HAP-1 (cell line): ENCODE data around the gene PROM1.

Experiments
- DNase-seq, 2 experiments: peaks; one replicate each; pipeline ENCODE4 v3.0.0-alpha.2; 2016 to 2020; ENCODE audit warnings: low spot score in 2 of 2
- H3K27me3 ChIP-seq: fragments of 250-450 bp; sonication (Bioruptor Pico); 2 replicates; pipeline ENCODE4 v1.5.1; 2020; ENCODE audit warnings: low read depth, mild to moderate bottlenecking, moderate library complexity
- H3K36me3 ChIP-seq: fragments of 250-450 bp; sonication (Bioruptor Pico); replicated peaks from 2 replicates; pipeline ENCODE4 v1.5.1; 2020; ENCODE audit warnings: mild to moderate bottlenecking
- H3K4me1 ChIP-seq: fragments of 250-450 bp; sonication (Bioruptor Pico); 2 replicates; pipeline ENCODE4 v1.5.1; 2020; ENCODE audit warnings: mild to moderate bottlenecking
- H3K4me3 ChIP-seq: fragments of 250-450 bp; sonication (Bioruptor Pico); 2 replicates; pipeline ENCODE4 v1.5.1; 2020; ENCODE audit warnings: mild to moderate bottlenecking, moderate library complexity
- H3K9me3 ChIP-seq: fragments of 250-450 bp; sonication (Bioruptor Pico); 2 replicates; pipeline ENCODE4 v1.5.1; 2020; ENCODE audit warnings: mild to moderate bottlenecking, moderate library complexity
- in situ Hi-C: fragments of 300-500 bp; cut with MboI; formaldehyde crosslinking; loops from 3 replicates; pipeline ENCODE4 v1.14.3; 2020; ENCODE audit warnings: low sequenced_read_pairs, inconsistent platforms, mixed read lengths

Gene PROM1

GRCh38 chr4:15945516-15945915 is 138.3 kb downstream of the PROM1 start:
- Histone ChIP-seq H3K27me3 (peaks cover 3% of the 10 kb centered on the region; the same call in 1 of the 2 replicates), H3K4me3 (no peak overlapping the region), H3K36me3 (no peaks in the 10 kb centered on the region), H3K9me3 (no peaks in the 10 kb centered on the region), H3K4me1 (no peaks in the 10 kb centered on the region)
- in situ Hi-C loops = no loop called here
- DNase-seq = no peak

- in situ Hi-C loops = no loop called here
Measured at GRCh38 chr4:15944895-15945294, 138.9 kb downstream of the PROM1 start.

GRCh38 chr4:15942283-15942682 is 141.5 kb downstream of the PROM1 start:
- no peak for DNase-seq
- no peak overlapping the region for H3K4me3 ChIP-seq
- H3K4me1 ChIP-seq = no peaks in the 10 kb centered on the region
- in situ Hi-C loops = no loop called here
- H3K36me3 ChIP-seq = no peaks in the 10 kb centered on the region
- H3K27me3 ChIP-seq = peaks cover 7% of the 10 kb centered on the region; the same call in 1 of the 2 replicates
- H3K9me3 ChIP-seq = no peaks in the 10 kb centered on the region

More at GRCh38 chr4:15944895-15945294, 138.9 kb downstream of the PROM1 start:
- Histone ChIP-seq H3K4me3 (no peak overlapping the region), H3K9me3 (no peaks in the 10 kb centered on the region), H3K36me3 (no peaks in the 10 kb centered on the region), H3K27me3 (peaks cover 3% of the 10 kb centered on the region; the same call in 1 of the 2 replicates), H3K4me1 (no peaks in the 10 kb centered on the region)
- DNase-seq = no peak

GRCh38 chr4:15938640-15939039 is 145.2 kb downstream of the PROM1 start, which contains the start of gene FGFBP1:
TSS of gene FGFBP1 (minus strand) at chr4:15938740. CDS start at chr4:15936632, 2,108 bp downstream.
- Histone ChIP-seq H3K9me3 (no peaks in the 10 kb centered on the region), H3K36me3 (no peaks in the 10 kb centered on the region), H3K27me3 (peaks cover 7% of the 10 kb centered on the region; the same call in 1 of the 2 replicates), H3K4me1 (no peaks in the 10 kb centered on the region), H3K4me3 (no peak within 1 kb of the TSS)
- DNase-seq = no peak
- in situ Hi-C loops = no loop called here

- Histone ChIP-seq H3K36me3 (no peaks in the 10 kb centered on the region), H3K27me3 (peaks cover 7% of the 10 kb centered on the region; the same call in 1 of the 2 replicates), H3K4me1 (no peaks in the 10 kb centered on the region), H3K9me3 (no peaks in the 10 kb centered on the region), H3K4me3 (no peak overlapping the region)
- in situ Hi-C loops = no loop called here
- no peak for DNase-seq
Measured at GRCh38 chr4:15938182-15938581, 145.6 kb downstream of the PROM1 start.

GRCh38 chr4:15936495-15936894 is 147.3 kb downstream of the PROM1 start:
- Histone ChIP-seq H3K4me1 (no peaks in the 10 kb centered on the region), H3K36me3 (no peaks in the 10 kb centered on the region), H3K27me3 (peaks cover 7% of the 10 kb centered on the region; the same call in 1 of the 2 replicates), H3K9me3 (no peaks in the 10 kb centered on the region), H3K4me3 (no peak overlapping the region)
- in situ Hi-C loops = no loop called here
- no peak for DNase-seq

- Histone ChIP-seq H3K36me3 (no peaks in the 10 kb centered on the region), H3K4me3 (no peak overlapping the region), H3K9me3 (no peaks in the 10 kb centered on the region), H3K4me1 (no peaks in the 10 kb centered on the region), H3K27me3 (peaks cover 5% of the 10 kb centered on the region; the same call in 1 of the 2 replicates)
- in situ Hi-C loops = no loop called here
- DNase-seq = no peak
Measured at GRCh38 chr4:15935504-15936402, 148.1 kb downstream of the PROM1 start.

- Histone ChIP-seq H3K36me3 (no peaks in the 10 kb centered on the region), H3K9me3 (no peaks in the 10 kb centered on the region), H3K4me3 (no peak overlapping the region), H3K4me1 (no peaks in the 10 kb centered on the region), H3K27me3 (no peaks in the 10 kb centered on the region)
- in situ Hi-C loops = no loop called here
- DNase-seq = no peak
Measured at GRCh38 chr4:15934259-15934658, 149.6 kb downstream of the PROM1 start.

- Histone ChIP-seq H3K9me3 (no peaks in the 10 kb centered on the region), H3K4me1 (no peaks in the 10 kb centered on the region), H3K27me3 (no peaks in the 10 kb centered on the region), H3K36me3 (no peaks in the 10 kb centered on the region), H3K4me3 (no peak overlapping the region)
- no peak for DNase-seq
- in situ Hi-C loops = no loop called here
Measured at GRCh38 chr4:15931451-15932210, 152.2 kb downstream of the PROM1 start.

- no peaks in the 10 kb centered on the region for H3K36me3 ChIP-seq
- no peaks in the 10 kb centered on the region for H3K27me3 ChIP-seq
- no peaks in the 10 kb centered on the region for H3K4me1 ChIP-seq
- no peaks in the 10 kb centered on the region for H3K9me3 ChIP-seq
- no peak for DNase-seq
- no peak overlapping the region for H3K4me3 ChIP-seq
- in situ Hi-C loops = no loop called here
Measured at GRCh38 chr4:15930314-15930713, 153.5 kb downstream of the PROM1 start.

- H3K9me3 ChIP-seq = no peaks in the 10 kb centered on the region
- H3K27me3 ChIP-seq = no peaks in the 10 kb centered on the region
- H3K4me3 ChIP-seq = no peak overlapping the region
- no peak for DNase-seq
- no peaks in the 10 kb centered on the region for H3K36me3 ChIP-seq
- no peaks in the 10 kb centered on the region for H3K4me1 ChIP-seq
- in situ Hi-C loops = no loop called here
Measured at GRCh38 chr4:15929540-15929939, 154.3 kb downstream of the PROM1 start.

GRCh38 chr4:15928883-15929282 is 154.9 kb downstream of the PROM1 start:
- no peaks in the 10 kb centered on the region for H3K4me1 ChIP-seq
- no peaks in the 10 kb centered on the region for H3K36me3 ChIP-seq
- H3K4me3 ChIP-seq = no peak overlapping the region
- no peak for DNase-seq
- H3K27me3 ChIP-seq = no peaks in the 10 kb centered on the region
- in situ Hi-C loops = no loop called here
- H3K9me3 ChIP-seq = no peaks in the 10 kb centered on the region

- DNase-seq = no peak
- no peaks in the 10 kb centered on the region for H3K4me1 ChIP-seq
- H3K36me3 ChIP-seq = no peaks in the 10 kb centered on the region
- no peaks in the 10 kb centered on the region for H3K9me3 ChIP-seq
- H3K4me3 ChIP-seq = no peak overlapping the region
- H3K27me3 ChIP-seq = no peaks in the 10 kb centered on the region; the same call in 1 of the 2 replicates
- in situ Hi-C loops = no loop called here
Measured at GRCh38 chr4:15926486-15926885, 157.3 kb downstream of the PROM1 start.

GRCh38 chr4:15925830-15926229 is 158.0 kb downstream of the PROM1 start:
- Histone ChIP-seq H3K9me3 (no peaks in the 10 kb centered on the region), H3K4me3 (no peak overlapping the region)
- no peak for DNase-seq

More at GRCh38 chr4:15925830-15926229, 158.0 kb downstream of the PROM1 start:
- in situ Hi-C loops = no loop called here
- H3K27me3 ChIP-seq = no peaks in the 10 kb centered on the region; the same call in 1 of the 2 replicates
- no peaks in the 10 kb centered on the region for H3K36me3 ChIP-seq
- H3K4me1 ChIP-seq = no peaks in the 10 kb centered on the region
